Hepatocyte (in vitro differentiated cells): ENCODE data around the gene CRB3. TPM values are rescaled to one million over a fixed set of nuclear protein-coding genes. Genes with fewer than 3 reads are reported as not detected.

ENCODE experiments used
- DNase-seq: peaks from one replicate; pipeline ENCODE4 v3.0.0-alpha.2; 2016; ENCODE audit warnings: low spot score
- H2AFZ ChIP-seq: fragments of 200-600 bp; sonication (generic); 2 replicates; pipeline ENCODE4 v1.6.0; 2016; ENCODE audit warnings: antibody characterized with exemption, mild to moderate bottlenecking
- H3K27ac ChIP-seq: fragments of 200-600 bp; sonication (generic); 2 replicates; pipeline ENCODE4 v1.5.1; 2016; ENCODE audit warnings: mild to moderate bottlenecking
- H3K27me3 ChIP-seq: fragments of 200-600 bp; sonication (generic); 2 replicates; pipeline ENCODE4 v1.6.1; 2016
- H3K36me3 ChIP-seq: fragments of 200-600 bp; sonication (generic); replicated peaks from 2 replicates; pipeline ENCODE4 v1.5.1; 2016; ENCODE audit warnings: low read depth; ENCODE audit not compliant: insufficient read depth
- H3K4me1 ChIP-seq: fragments of 200-600 bp; sonication (generic); 2 replicates; pipeline ENCODE4 v1.5.1; 2016; ENCODE audit warnings: mild to moderate bottlenecking, moderate library complexity; ENCODE audit not compliant: insufficient read depth
- H3K4me2 ChIP-seq: fragments of 200-600 bp; sonication (generic); 2 replicates; pipeline ENCODE4 v1.6.0; 2016
- H3K4me3 ChIP-seq: fragments of 200-600 bp; sonication (generic); 2 replicates; pipeline ENCODE4 v1.5.1; 2016; ENCODE audit warnings: mild to moderate bottlenecking
- H3K79me2 ChIP-seq: fragments of 200-600 bp; sonication (generic); 2 replicates; pipeline ENCODE4 v1.6.0; 2017; ENCODE audit warnings: mild to moderate bottlenecking
- H3K9me2 ChIP-seq: fragments of 200-600 bp; sonication (generic); replicated peaks from 2 replicates; pipeline ENCODE4 v1.6.0; 2017; ENCODE audit warnings: mild to moderate bottlenecking; ENCODE audit not compliant: insufficient read depth
- H3K9me3 ChIP-seq: fragments of 200-600 bp; sonication (generic); 2 replicates; pipeline ENCODE4 v1.5.1; 2016; ENCODE audit warnings: low read depth, mild to moderate bottlenecking
- H4K20me1 ChIP-seq: fragments of 200-600 bp; sonication (generic); 2 replicates; pipeline ENCODE4 v1.6.0; 2016; ENCODE audit warnings: mild to moderate bottlenecking; ENCODE audit not compliant: insufficient read depth, poor library complexity, severe bottlenecking
- CTCF ChIP-seq: fragments of 200-600 bp; sonication (generic); IDR thresholded peaks from 2 replicates; pipeline ENCODE4 v1.5.1; 2016; ENCODE audit warnings: antibody characterized with exemption, mild to moderate bottlenecking; ENCODE audit not compliant: poor library complexity
- EZH2 ChIP-seq: fragments of 200-600 bp; sonication (generic); IDR thresholded peaks from 2 replicates; pipeline ENCODE4 v1.6.1; 2016; ENCODE audit warnings: antibody characterized with exemption, mild to moderate bottlenecking, borderline replicate concordance
- EZH2phosphoT487 ChIP-seq: fragments of 200-600 bp; sonication (generic); IDR thresholded peaks from one replicate; pipeline ENCODE4 v1.6.1; 2018; ENCODE audit warnings: antibody characterized with exemption, mild to moderate bottlenecking, low read depth, moderate library complexity; ENCODE audit not compliant: unreplicated experiment, severe bottlenecking
- WGBS: methylation state at CpG from one replicate; pipeline ENCODE4 v1.1.6; 2016; ENCODE audit warnings: low lambda C conversion rate; ENCODE audit errors: missing lambda C conversion rate; 5-methylcytosine and 5-hydroxymethylcytosine counted together
- polyA plus RNA-seq: library from polyadenylated mRNA; unstranded; fragments of >200 nt; fragmentation: Nextera tagmentation; extraction: Ambion mirVana; gene quantifications from 2 replicates; pipeline ENCODE4 v1.2.1, GENCODE V29; 2016
- total RNA-seq: library from RNA; depleted of rRNA; stranded (reverse); fragments of >200 nt; gene quantifications from 2 replicates; pipeline ENCODE4 v1.2.3, GENCODE V29; 2014

Gene CRB3
- total and polyA plus RNA-seq, 2 experiments from 2014 or later: 42.5 to 71.4 TPM

GRCh38 chr19:6451583-6452222 lies 12.4 kb upstream of the CRB3 start:
- Histone ChIP-seq H3K36me3 (no peaks in the 10 kb centered on the region), H3K79me2 (no peaks in the 10 kb centered on the region)

GRCh38 chr19:6452223-6452614 lies 11.9 kb upstream of the CRB3 start:
- Histone ChIP-seq H2AFZ (no peak overlapping the region), H3K4me1 (no peaks in the 10 kb centered on the region), H3K36me3 (no peaks in the 10 kb centered on the region), H3K27me3 (no peaks in the 10 kb centered on the region), H4K20me1 (no peaks in the 10 kb centered on the region), H3K27ac (no peak overlapping the region), H3K9me2 (no peaks in the 10 kb centered on the region), H3K9me3 (no peaks in the 10 kb centered on the region), H3K79me2 (no peaks in the 10 kb centered on the region), H3K4me2 (no peak overlapping the region), H3K4me3 (no peak overlapping the region)
- TF ChIP-seq EZH2: no peak
- TF ChIP-seq EZH2phosphoT487: no peak
- TF ChIP-seq CTCF: no peak
- 97% methylated on average over 17 of the region's 19 CpGs for WGBS
- DNase-seq: no peak

More at GRCh38 chr19:6451583-6452222, 12.4 kb upstream of the CRB3 start:
- Histone ChIP-seq H3K27ac (no peak overlapping the region), H4K20me1 (no peaks in the 10 kb centered on the region), H2AFZ (no peak overlapping the region), H3K4me3 (no peak overlapping the region), H3K27me3 (no peaks in the 10 kb centered on the region), H3K4me1 (no peaks in the 10 kb centered on the region), H3K9me2 (no peaks in the 10 kb centered on the region), H3K9me3 (no peaks in the 10 kb centered on the region), H3K4me2 (no peak overlapping the region)
- 96% methylated on average over 7 of the region's 7 CpGs for WGBS
- DNase-seq: no peak
- TF ChIP-seq CTCF (no peak), EZH2 (no peak), EZH2phosphoT487 (no peak)

- H3K9me3 ChIP-seq: no peaks in the 10 kb centered on the region
Measured at GRCh38 chr19:6452899-6453298, 11.2 kb upstream of the CRB3 start.

More at GRCh38 chr19:6452899-6453298, 11.2 kb upstream of the CRB3 start:
- TF ChIP-seq EZH2: no peak
- TF ChIP-seq EZH2phosphoT487: no peak
- TF ChIP-seq CTCF: no peak
- Histone ChIP-seq H4K20me1 (no peaks in the 10 kb centered on the region), H3K27me3 (no peaks in the 10 kb centered on the region), H3K9me2 (no peaks in the 10 kb centered on the region), H3K27ac (no peak overlapping the region), H3K4me3 (no peak overlapping the region), H3K4me2 (no peak overlapping the region), H3K4me1 (no peaks in the 10 kb centered on the region), H3K36me3 (no peaks in the 10 kb centered on the region), H2AFZ (no peak overlapping the region), H3K79me2 (no peaks in the 10 kb centered on the region)
- 100% methylated on average over 2 of the region's 2 CpGs for WGBS
- DNase-seq: no peak
